Lung (tissue), 12 donors: ENCODE measurements around the gene RUSC1. TPM values are rescaled to one million over a fixed set of nuclear protein-coding genes. Genes with fewer than 3 reads are reported as not detected.

ENCODE experiments used
- ATAC-seq: fragments of 200-7000 bp; cut with Tn5 transposase; one replicate; pipeline ENCODE4 v1.9.1; 2020; ENCODE audit warnings: moderate number of reproducible peaks; ENCODE audit not compliant: insufficient read depth, low FRiP score
- DNase-seq, 3 donors: peaks; one replicate each; pipeline ENCODE4 v3.0.0-alpha.2; 2013 to 2017
- H3K27ac ChIP-seq, 2 donors: one replicate each; pipeline ENCODE4 v1.5.1; 2013; ENCODE audit warnings: mild to moderate bottlenecking in 2 of 2, moderate library complexity in 2 of 2, control low read depth in 1 of 2, inconsistent platforms in 1 of 2, low read depth in 1 of 2, low read length in 1 of 2
- H3K27me3 ChIP-seq, 3 donors: one replicate each; pipeline ENCODE4 v1.5.1; 2013; ENCODE audit warnings: low read length in 2 of 3; ENCODE audit not compliant: control insufficient read depth in 3 of 3, insufficient read depth in 3 of 3
- H3K36me3 ChIP-seq, 4 donors: one replicate each; pipeline ENCODE4 v1.5.1; 2013; ENCODE audit warnings: low read length in 4 of 4, mild to moderate bottlenecking in 1 of 4, moderate library complexity in 1 of 4; ENCODE audit not compliant: control insufficient read depth in 4 of 4, insufficient read depth in 4 of 4
- H3K4me1 ChIP-seq, 5 donors: one replicate each; pipeline ENCODE4 v1.5.1; 2013; ENCODE audit warnings: low read length in 5 of 5, mild to moderate bottlenecking in 2 of 5, moderate library complexity in 1 of 5; ENCODE audit not compliant: control insufficient read depth in 5 of 5, insufficient read depth in 5 of 5
- H3K4me3 ChIP-seq: one replicate; pipeline ENCODE4 v1.5.1; 2013; ENCODE audit warnings: mild to moderate bottlenecking, control low read depth, moderate library complexity
- H3K9ac ChIP-seq, 2 donors: one replicate each; pipeline ENCODE4 v1.5.1; 2013; ENCODE audit warnings: low read length in 2 of 2, control low read depth in 1 of 2; ENCODE audit not compliant: insufficient read depth in 1 of 2
- H3K9me3 ChIP-seq, 4 donors: one replicate each; pipeline ENCODE4 v1.5.1; 2013; ENCODE audit warnings: low read length in 3 of 4, mild to moderate bottlenecking in 1 of 4, moderate library complexity in 1 of 4; ENCODE audit not compliant: control insufficient read depth in 4 of 4, insufficient read depth in 3 of 4
- CTCF ChIP-seq: IDR thresholded peaks from 2 replicates; pipeline ENCODE4 v1.5.1; 2012; ENCODE audit warnings: mild to moderate bottlenecking; ENCODE audit errors: control extremely low read depth, extremely low read depth
- WGBS, 2 donors: extraction: QIAGEN DNeasy Blood & Tissue Kit; methylation state at CpG; one replicate each; pipeline ENCODE4 v1.1.7; 2013; 5-methylcytosine and 5-hydroxymethylcytosine counted together
- polyA plus RNA-seq, 2 donors: library from polyadenylated mRNA; stranded (reverse); fragments of 200-250 nt; gene quantifications; one replicate each; pipeline ENCODE4 v1.2.1, GENCODE V29; 2013
- total RNA-seq, 2 donors: library from RNA; depleted of rRNA in 1 of 2; stranded (reverse); fragments of >200 nt in 1 of 2; gene quantifications; one replicate each; pipeline ENCODE4 v1.2.1, GENCODE V29; 2014 to 2021
- donor health status: control.
- donor health status: control.
- donor health status: Bipolar disorder and iron deficiency.
- donor health status: healthy.
- donor health status: DM: yes; HTN: yes; CAD: no.

Gene RUSC1
- total and polyA plus RNA-seq, 4 donors, result 18.2 to 37.7 (median 22.8) TPM

- DNase-seq (no peak), ATAC-seq (no peak)
- Histone ChIP-seq H3K36me3 (no peaks in the 10 kb centered on the region), H3K4me1 (peaks cover 0 to 6% (median 0%) of the 10 kb centered on the region in 5 donors), H3K4me3 (no peak overlapping the region), H3K9ac (no peak overlapping the region), H3K27me3 (peaks cover 0 to 50% (median 35%) of the 10 kb centered on the region in 3 donors), H3K27ac (no peak overlapping the region), H3K9me3 (peaks cover 0 to 2% (median 0%) of the 10 kb centered on the region in 4 donors)
- no peak for TF ChIP-seq CTCF
- WGBS, 2 donors, result 88 to 91% methylated on average over 7 of the region's 7 CpGs
Observed at GRCh38 chr1:155295942-155296267, 24.8 kb upstream of the RUSC1 start.

- H3K27me3 ChIP-seq, result peaks cover 0 to 50% (median 35%) of the 10 kb centered on the region in 3 donors
Observed at GRCh38 chr1:155296661-155297060, 24.0 kb upstream of the RUSC1 start.

GRCh38 chr1:155297384-155297783 lies 23.3 kb upstream of the RUSC1 start:
- no peaks in the 10 kb centered on the region for H3K36me3 ChIP-seq
- peaks cover 0 to 50% (median 35%) of the 10 kb centered on the region in 3 donors for H3K27me3 ChIP-seq
- no peak overlapping the region for H3K27ac ChIP-seq
- DNase-seq (no peak), ATAC-seq (no peak)
- no peak for TF ChIP-seq CTCF
- H3K9me3 ChIP-seq, result peaks cover 0 to 2% (median 0%) of the 10 kb centered on the region in 4 donors
- H3K4me1 ChIP-seq, result peaks cover 0 to 6% (median 0%) of the 10 kb centered on the region in 5 donors
- no peak overlapping the region for H3K9ac ChIP-seq
- no peak overlapping the region for H3K4me3 ChIP-seq
- 75 to 76% methylated on average over 7 of the region's 7 CpGs for WGBS, 2 donors

More at GRCh38 chr1:155296661-155297060, 24.0 kb upstream of the RUSC1 start:
- DNase-seq, result no peak
- TF ChIP-seq CTCF, result no peak
- ATAC-seq, result no peak
- WGBS, 2 donors, result 81 to 90% methylated on average over 3 of the region's 3 CpGs
- no peak overlapping the region for H3K9ac ChIP-seq
- H3K27ac ChIP-seq, result no peak overlapping the region
- peaks cover 0 to 2% (median 0%) of the 10 kb centered on the region in 4 donors for H3K9me3 ChIP-seq
- H3K36me3 ChIP-seq, result no peaks in the 10 kb centered on the region
- H3K4me3 ChIP-seq, result no peak overlapping the region
- peaks cover 0 to 6% (median 0%) of the 10 kb centered on the region in 5 donors for H3K4me1 ChIP-seq

GRCh38 chr1:155300024-155300423 lies 20.7 kb upstream of the RUSC1 start:
- Histone ChIP-seq H3K9me3 (peaks cover 0 to 2% (median 0%) of the 10 kb centered on the region in 4 donors), H3K4me3 (no peak overlapping the region), H3K4me1 (peaks cover 0 to 5% (median 0%) of the 10 kb centered on the region in 5 donors), H3K27ac (no peak overlapping the region), H3K27me3 (peaks cover 0 to 28% (median 22%) of the 10 kb centered on the region in 3 donors), H3K9ac (no peak overlapping the region), H3K36me3 (no peaks in the 10 kb centered on the region)
- WGBS, 2 donors, result 91 to 92% methylated on average over 8 of the region's 8 CpGs
- no peak for TF ChIP-seq CTCF
- no peak for ATAC-seq
- no peak for DNase-seq
